Parathyroid adenoma (tissue), 2 donors: ENCODE data around the gene ITIH1.

Experiments used
- H2AFZ ChIP-seq: fragments of 300-600 bp; sonication (generic); one replicate; pipeline ENCODE4 v1.7.0; 2017; ENCODE audit warnings: antibody characterized with exemption, mild to moderate bottlenecking
- H3K27ac ChIP-seq: fragments of 300-600 bp; sonication (generic); one replicate; pipeline ENCODE4 v1.7.0; 2017
- H3K27me3 ChIP-seq: fragments of 300-600 bp; sonication (generic); one replicate; pipeline ENCODE4 v1.7.0; 2017; ENCODE audit warnings: low read length; ENCODE audit not compliant: control insufficient read depth, insufficient read depth
- H3K36me3 ChIP-seq: fragments of 300-600 bp; sonication (generic); one replicate; pipeline ENCODE4 v1.7.0; 2017; ENCODE audit warnings: low read length; ENCODE audit not compliant: control insufficient read depth, insufficient read depth
- H3K4me1 ChIP-seq: fragments of 300-600 bp; sonication (generic); one replicate; pipeline ENCODE4 v1.7.0; 2017; ENCODE audit warnings: control low read depth
- H3K4me2 ChIP-seq: fragments of 300-600 bp; sonication (generic); one replicate; pipeline ENCODE4 v1.7.0; 2017; ENCODE audit warnings: low read length
- H3K4me3 ChIP-seq: fragments of 300-600 bp; sonication (generic); one replicate; pipeline ENCODE4 v1.7.0; 2017; ENCODE audit warnings: low read depth, low read length
- H3K79me2 ChIP-seq: fragments of 300-600 bp; sonication (generic); one replicate; pipeline ENCODE4 v1.7.0; 2017; ENCODE audit warnings: control low read depth
- H3K9ac ChIP-seq: fragments of 300-600 bp; sonication (generic); one replicate; pipeline ENCODE4 v1.7.0; 2017; ENCODE audit warnings: mild to moderate bottlenecking
- H3K9me3 ChIP-seq: fragments of 300-600 bp; sonication (generic); one replicate; pipeline ENCODE4 v1.7.0; 2017; ENCODE audit warnings: low read length; ENCODE audit not compliant: control insufficient read depth
- TF ChIP-seq, protein P1 (sequence below): fragments of 300-600 bp; sonication (generic); IDR thresholded peaks from one replicate; pipeline ENCODE4 v1.7.0; 2017; ENCODE audit warnings: antibody characterized with exemption, mild to moderate bottlenecking
- donor health status: primary hyperparathyroidism.

ITIH1 gene

DNA sequence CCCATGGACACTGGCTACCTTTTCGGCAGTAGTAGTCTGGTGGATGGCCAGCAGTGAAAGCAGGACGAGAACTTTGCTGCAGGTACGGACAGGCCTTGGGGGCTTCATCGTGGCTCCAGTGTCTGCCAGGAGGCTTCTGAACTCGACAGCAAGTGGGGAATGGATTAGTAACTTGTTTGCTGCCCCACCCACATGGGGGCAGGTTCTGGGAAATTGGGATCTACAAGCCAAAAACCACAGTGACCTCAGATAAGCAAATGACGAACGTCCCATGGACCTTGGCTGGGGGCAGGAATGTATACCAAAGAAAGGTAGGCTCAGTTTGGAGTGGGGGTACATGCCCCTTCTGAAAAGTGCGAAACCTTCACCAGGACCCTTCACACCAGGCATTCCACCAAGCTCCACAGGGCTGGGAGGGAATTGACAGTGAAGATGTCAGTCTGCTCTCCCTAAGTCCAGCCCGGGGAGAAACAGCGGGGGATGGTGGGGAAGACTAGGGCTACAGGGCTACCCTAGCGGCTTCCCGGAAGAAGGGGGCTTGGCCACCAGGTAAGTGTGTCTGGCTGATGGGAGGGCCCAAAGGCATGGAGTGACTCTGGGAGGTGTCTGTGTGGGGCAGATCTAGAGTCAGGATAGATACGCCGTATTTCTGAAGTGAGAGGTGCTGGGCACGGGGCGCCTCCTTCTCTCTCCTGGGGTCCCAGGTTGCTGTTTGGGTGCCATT is 53.3 kb downstream of the ITIH1 start, which contains the start of gene ITIH4:
ITIH4 (minus strand) TSS at position 138 of the 724 bp plus-strand sequence; CDS start at position 108, 30 bp downstream.
- no peak within 1 kb of the TSS for H3K4me3 ChIP-seq
- H3K36me3 ChIP-seq, result no peaks in the 10 kb centered on the region
- H3K9me3 ChIP-seq, result no peaks in the 10 kb centered on the region
- H3K4me1 ChIP-seq, result no peaks in the 10 kb centered on the region
- no peaks in the 10 kb centered on the region for H3K79me2 ChIP-seq
- H2AFZ ChIP-seq, result no peak within 1 kb of the TSS
- H3K9ac ChIP-seq, result no peak within 1 kb of the TSS
- no peak within 1 kb of the TSS for H3K4me2 ChIP-seq
- no peaks in the 10 kb centered on the region for H3K27me3 ChIP-seq
- TF ChIP-seq, protein P1, sequence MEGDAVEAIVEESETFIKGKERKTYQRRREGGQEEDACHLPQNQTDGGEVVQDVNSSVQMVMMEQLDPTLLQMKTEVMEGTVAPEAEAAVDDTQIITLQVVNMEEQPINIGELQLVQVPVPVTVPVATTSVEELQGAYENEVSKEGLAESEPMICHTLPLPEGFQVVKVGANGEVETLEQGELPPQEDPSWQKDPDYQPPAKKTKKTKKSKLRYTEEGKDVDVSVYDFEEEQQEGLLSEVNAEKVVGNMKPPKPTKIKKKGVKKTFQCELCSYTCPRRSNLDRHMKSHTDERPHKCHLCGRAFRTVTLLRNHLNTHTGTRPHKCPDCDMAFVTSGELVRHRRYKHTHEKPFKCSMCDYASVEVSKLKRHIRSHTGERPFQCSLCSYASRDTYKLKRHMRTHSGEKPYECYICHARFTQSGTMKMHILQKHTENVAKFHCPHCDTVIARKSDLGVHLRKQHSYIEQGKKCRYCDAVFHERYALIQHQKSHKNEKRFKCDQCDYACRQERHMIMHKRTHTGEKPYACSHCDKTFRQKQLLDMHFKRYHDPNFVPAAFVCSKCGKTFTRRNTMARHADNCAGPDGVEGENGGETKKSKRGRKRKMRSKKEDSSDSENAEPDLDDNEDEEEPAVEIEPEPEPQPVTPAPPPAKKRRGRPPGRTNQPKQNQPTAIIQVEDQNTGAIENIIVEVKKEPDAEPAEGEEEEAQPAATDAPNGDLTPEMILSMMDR, result no peak
- H3K27ac ChIP-seq, result no peak within 1 kb of the TSS

DNA sequence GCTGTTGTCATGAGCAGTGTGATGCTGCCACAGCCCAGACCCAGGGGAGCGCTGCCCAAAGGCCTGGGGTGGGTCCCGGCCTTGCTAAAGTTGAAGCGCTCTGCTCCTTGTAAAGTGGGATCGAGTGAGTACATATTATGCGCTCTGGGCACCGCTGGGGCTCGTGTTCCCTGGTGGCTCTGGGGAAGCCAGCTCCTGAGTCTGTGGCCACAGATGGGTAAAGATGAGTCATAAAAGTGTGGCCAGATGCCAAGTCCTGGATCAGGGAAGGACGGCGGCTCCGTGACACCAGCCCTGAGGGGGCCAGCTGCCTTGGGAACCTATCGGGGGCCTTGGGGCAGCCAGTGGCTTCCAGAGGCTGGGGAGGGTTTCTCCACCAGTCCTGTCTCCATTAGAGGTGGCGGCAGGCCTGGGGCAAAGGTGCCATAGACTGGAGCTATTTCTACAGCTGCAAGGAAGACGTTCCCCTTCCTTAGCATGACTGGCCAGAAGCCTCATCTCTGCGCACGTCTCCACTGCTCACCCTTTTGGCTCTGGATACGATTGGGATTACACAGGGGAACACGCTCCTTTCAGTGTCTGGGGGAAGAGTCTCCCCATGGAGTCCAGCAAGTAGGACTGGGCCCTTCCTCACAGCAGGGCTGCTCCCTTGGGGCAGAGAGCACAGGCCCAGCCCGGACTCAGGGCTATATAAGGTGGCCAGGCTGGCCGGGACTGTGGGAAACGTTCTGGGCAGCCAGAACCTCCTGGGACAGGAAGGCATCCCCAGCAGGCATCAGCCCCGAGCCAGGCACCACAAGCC is 54.3 kb downstream of the ITIH1 start:
- Histone ChIP-seq H3K4me1 (no peaks in the 10 kb centered on the region), H3K4me3 (no peak overlapping the region), H3K9me3 (no peaks in the 10 kb centered on the region), H3K27ac (no peak overlapping the region), H2AFZ (no peak overlapping the region), H3K4me2 (no peak overlapping the region), H3K79me2 (no peaks in the 10 kb centered on the region), H3K27me3 (no peaks in the 10 kb centered on the region), H3K36me3 (no peaks in the 10 kb centered on the region), H3K9ac (no peak overlapping the region)
- TF ChIP-seq, protein P1, result no peak

DNA sequence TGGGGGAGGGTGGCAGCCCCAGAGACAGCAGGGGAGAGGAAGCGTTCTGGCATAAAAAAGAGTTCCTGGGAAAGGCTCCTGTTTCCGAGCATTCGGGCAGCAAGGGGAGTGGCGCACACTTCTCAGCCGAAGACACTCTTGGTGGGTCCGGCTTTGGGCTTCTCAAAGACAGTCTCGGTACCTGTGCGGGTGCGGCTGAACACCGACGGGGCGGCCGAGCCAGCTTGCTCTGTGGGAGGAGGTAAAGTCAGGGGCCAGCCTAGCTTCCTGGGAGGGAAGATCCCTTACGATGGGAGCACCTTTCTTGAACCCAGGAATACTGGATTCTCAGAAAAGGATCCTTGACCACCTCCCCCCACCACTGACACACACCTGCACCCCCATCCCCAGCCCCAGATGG is 55.8 kb downstream of the ITIH1 start:
- no peaks in the 10 kb centered on the region for H3K4me1 ChIP-seq
- no peak overlapping the region for H3K4me2 ChIP-seq
- H3K27ac ChIP-seq, result no peak overlapping the region
- no peaks in the 10 kb centered on the region for H3K36me3 ChIP-seq
- no peaks in the 10 kb centered on the region for H3K9me3 ChIP-seq
- no peak overlapping the region for H3K9ac ChIP-seq
- TF ChIP-seq, protein P1, result no peak
- no peaks in the 10 kb centered on the region for H3K79me2 ChIP-seq
- H3K27me3 ChIP-seq, result no peaks in the 10 kb centered on the region
- H2AFZ ChIP-seq, result no peak overlapping the region
- H3K4me3 ChIP-seq, result no peak overlapping the region

DNA sequence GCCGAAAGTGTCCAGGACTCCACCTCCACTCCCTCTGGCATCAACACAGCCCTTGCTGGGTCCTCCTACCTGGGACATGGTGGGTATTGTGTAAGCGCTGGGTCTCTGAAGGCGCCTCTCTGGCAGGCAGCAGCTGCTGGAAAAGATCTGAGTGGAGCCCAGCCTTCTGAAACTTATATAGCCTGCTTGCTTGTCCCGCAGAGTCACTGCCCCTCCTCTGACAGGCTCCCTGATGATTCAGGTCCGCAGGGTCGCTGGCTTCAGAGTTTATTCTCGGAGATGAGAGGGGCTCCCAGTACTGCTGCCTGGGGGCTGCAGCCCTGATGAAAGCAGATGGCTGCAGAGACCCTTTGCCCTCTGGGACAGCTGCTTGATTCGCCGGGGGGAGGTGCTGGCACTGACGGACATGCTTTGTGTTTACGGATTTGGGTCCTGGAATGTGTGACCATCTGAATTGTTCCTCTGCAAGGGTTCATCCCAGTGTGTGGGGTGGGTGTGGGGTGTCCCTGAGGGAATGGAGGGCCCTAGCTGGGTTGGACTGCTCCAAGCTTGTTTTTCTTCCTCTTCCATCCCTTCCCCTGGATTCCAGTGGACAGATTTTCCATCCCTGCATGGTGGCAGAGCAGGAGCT is 57.6 kb downstream of the ITIH1 start, which contains the start of gene MUSTN1:
MUSTN1 (minus strand) TSS at position 149 of the 631 bp plus-strand sequence; CDS start at position 78, 71 bp downstream.
- Histone ChIP-seq H3K4me1 (no peaks in the 10 kb centered on the region), H3K27me3 (no peaks in the 10 kb centered on the region), H3K79me2 (no peaks in the 10 kb centered on the region), H3K4me2 (no peak within 1 kb of the TSS), H3K27ac (no peak within 1 kb of the TSS), H3K36me3 (no peaks in the 10 kb centered on the region), H2AFZ (no peak within 1 kb of the TSS), H3K9me3 (no peaks in the 10 kb centered on the region), H3K9ac (no peak within 1 kb of the TSS), H3K4me3 (no peak within 1 kb of the TSS)
- TF ChIP-seq, protein P1, result no peak
